HepG2 (cell line): ENCODE results near the gene MPO. TPM values are rescaled to one million over a fixed set of nuclear protein-coding genes. Genes with fewer than 3 reads are reported as not detected.

Experiments
- ATAC-seq: fragments of 200-7000 bp; cut with Tn5 transposase; 3 replicates; pipeline ENCODE4 v1.9.1; 2020; ENCODE audit warnings: mild to moderate bottlenecking, moderate library complexity
- BruUV-seq: library from RNA; stranded (reverse); fragments of 400-500 nt; replicated peaks from 2 replicates; lab custom pipeline; 2021; lab: Mats Ljungman, UMichigan
- CTCF ChIA-PET: fragments of 300-600 bp; formaldehyde crosslinking; extraction: SDS; loops from one replicate; lab custom pipeline; 2021; ENCODE audit warnings: low total read pairs, inconsistent platforms, low intra/inter-chr PET ratio; lab: Yijun Ruan, JAX
- POLR2A ChIA-PET: fragments of 350-600 bp; sonication (Branson Sonifier 250); formaldehyde crosslinking; loops from one replicate; lab custom pipeline; 2020; ENCODE audit warnings: antibody characterized with exemption, inconsistent platforms; lab: Yijun Ruan, JAX
- DNase-seq: peaks from one replicate; pipeline ENCODE4 v3.0.0-alpha.2; 2015; ENCODE audit warnings: low spot score
- FAIRE-seq: peaks from 3 replicates; lab custom pipeline; 2011; peaks lifted over from hg19 to GRCh38; lab: Jason Lieb, UNC
- H2AFZ ChIP-seq: one replicate; pipeline ENCODE4 v1.6.1; 2011; ENCODE audit warnings: low read length, inconsistent platforms
- H3K27ac ChIP-seq: fragments of 300-600 bp; 3 replicates; pipeline ENCODE4 v1.8.0; 2011; ENCODE audit warnings: mixed run types, mild to moderate bottlenecking, mixed read lengths, low read length, inconsistent platforms; ENCODE audit not compliant: insufficient read depth; ENCODE audit errors: extremely low read length
- H3K27me3 ChIP-seq, 2 experiments: fragments of 200-600 bp in 1 of 2; 2 replicates in 1 of 2; 3 replicates in 1 of 2; pipeline versions ENCODE4 v1.6.0 to v1.8.0; 2011; ENCODE audit warnings: low read length in 2 of 2, mild to moderate bottlenecking in 2 of 2, moderate library complexity in 2 of 2, inconsistent platforms in 1 of 2; ENCODE audit not compliant: insufficient read depth in 2 of 2, control insufficient read depth in 1 of 2
- H3K36me3 ChIP-seq, 2 experiments: fragments of 200-600 bp in 1 of 2; replicated peaks in 1 of 2; 2 replicates in 1 of 2; 3 replicates in 1 of 2; pipeline versions ENCODE4 v1.5.1 to v1.8.0; 2011; ENCODE audit warnings: low read length in 2 of 2, inconsistent platforms in 1 of 2; ENCODE audit not compliant: insufficient read depth in 2 of 2, control insufficient read depth in 1 of 2
- H3K4me1 ChIP-seq: 2 replicates; pipeline ENCODE4 v1.5.1; 2012; ENCODE audit warnings: low read length, inconsistent platforms; ENCODE audit not compliant: insufficient read depth
- H3K4me2 ChIP-seq: 2 replicates; pipeline ENCODE4 v1.6.0; 2011; ENCODE audit warnings: low read depth, low read length, inconsistent platforms
- H3K4me3 ChIP-seq, 3 experiments: fragments of 200-600 bp in 1 of 3; sonication (generic), shearing (Covaris generic) in 1 of 3; replicated peaks in 1 of 3; 2 replicates each; pipeline ENCODE4 v1.5.1; 2011 to 2016; ENCODE audit warnings: low read length in 3 of 3, inconsistent platforms in 2 of 3, low read depth in 2 of 3, mild to moderate bottlenecking in 2 of 3, control low read depth in 1 of 3, mixed read lengths in 1 of 3; ENCODE audit not compliant: insufficient read depth in 1 of 3
- H3K79me2 ChIP-seq: one replicate; pipeline ENCODE4 v1.6.1; 2011; ENCODE audit warnings: low read length, inconsistent platforms; ENCODE audit not compliant: insufficient read depth
- H3K9ac ChIP-seq: 2 replicates; pipeline ENCODE4 v1.6.0; 2011; ENCODE audit warnings: mild to moderate bottlenecking, low read depth, low read length, inconsistent platforms; ENCODE audit not compliant: insufficient read depth
- H3K9me3 ChIP-seq: 2 replicates; pipeline ENCODE4 v1.5.1; 2012; ENCODE audit warnings: mild to moderate bottlenecking, low read length
- H4K20me1 ChIP-seq: 2 replicates; pipeline ENCODE4 v1.6.0; 2011; ENCODE audit warnings: inconsistent platforms, mild to moderate bottlenecking, low read length, moderate library complexity; ENCODE audit not compliant: insufficient read depth
- GABPB1 ChIP-seq: IDR thresholded peaks from 2 replicates; pipeline ENCODE4 v1.6.1; 2016; ENCODE audit warnings: mild to moderate bottlenecking, missing genetic modification reagents, moderate library complexity, missing compliant biosample characterization
- KDM5B ChIP-seq: sonication (generic); formaldehyde crosslinking; IDR thresholded peaks from 2 replicates; pipeline ENCODE4 v1.4.0; 2020; ENCODE audit warnings: missing genetic modification reagents, mild to moderate bottlenecking, borderline replicate concordance
- SRSF9 ChIP-seq: fragments of 200-400 bp; formaldehyde crosslinking; IDR thresholded peaks from 2 replicates; pipeline ENCODE4 v1.6.1; 2018; ENCODE audit warnings: borderline replicate concordance, mild to moderate bottlenecking, low read depth, low read length; ENCODE audit not compliant: insufficient read depth, poor library complexity, severe bottlenecking
- ZNF646 ChIP-seq: sonication (generic); formaldehyde crosslinking; IDR thresholded peaks from 2 replicates; pipeline ENCODE4 v1.9.0; 2021; ENCODE audit warnings: mild to moderate bottlenecking, missing genetic modification reagents
- WGBS: methylation state at CpG from one replicate; pipeline ENCODE4 v1.1.6; 2017; ENCODE audit warnings: low lambda C conversion rate; 5-methylcytosine and 5-hydroxymethylcytosine counted together
- in situ Hi-C: cut with HindIII; loops from 2 replicates; pipeline ENCODE4 v1.10.0; 2017; ENCODE audit warnings: low pct_unique_long_range_greater_than_20kb; ENCODE audit not compliant: extremely low pct_ligation_motif_present
- intact Hi-C: fragments of 100-400 bp; cut with micrococcal nuclease; formaldehyde crosslinking; loops from one replicate; pipeline ENCODE4 v1.10.0; 2022; ENCODE audit not compliant: unreplicated experiment
- polyA plus RNA-seq, 8 experiments: library from polyadenylated mRNA; depleted of rRNA in 3 of 8; stranded (reverse) in 7 of 8; unstranded in 1 of 8; fragments of >200 nt; fragmentation: Illumina TruSeq in 4 of 8; extraction: Trizol in 4 of 8; gene quantifications; 2 replicates each; pipeline versions ENCODE4 v1.2.1 to v1.2.3, GENCODE V29; 2011 to 2016; ENCODE audit warnings: low read depth in 4 of 8, missing spikeins in 1 of 8, mixed read lengths in 1 of 8; ENCODE audit not compliant: insufficient read depth in 1 of 8
- total RNA-seq, 5 experiments: library from RNA; depleted of rRNA; stranded (reverse); fragments of >200 nt; fragmentation: Illumina TruSeq; extraction: Trizol; gene quantifications; 2 replicates each; pipeline ENCODE4 v1.2.3, GENCODE V29; 2016; ENCODE audit warnings: low read depth in 1 of 5

Gene MPO
- total and polyA plus RNA-seq, 2 of the 13 experiments (the other 11 are each of a cell fraction or from before 2014, with no cell fraction given), result not detected

GRCh38 chr17:58310511-58311428 is 30.0 kb upstream of the MPO start:
- H4K20me1 ChIP-seq, result no peaks in the 10 kb centered on the region
- H3K27me3 ChIP-seq, result peaks cover 24 to 92% of the 10 kb centered on the region in 2 experiments; a peak in 4 of 5 replicates
- H3K79me2 ChIP-seq, result no peaks in the 10 kb centered on the region
- no peaks in the 10 kb centered on the region for H3K36me3 ChIP-seq
- BruUV-seq, result no TSS peak
- H3K27ac ChIP-seq, result no peak overlapping the region
- H2AFZ ChIP-seq, result no peak overlapping the region
- FAIRE-seq (no peak), ATAC-seq (peak; percentile 3; the same call in 2 of the 3 replicates), DNase-seq (no peak)
- peaks cover 18% of the 10 kb centered on the region for H3K4me1 ChIP-seq
- H3K9ac ChIP-seq, result no peak overlapping the region
- H3K9me3 ChIP-seq, result no peaks in the 10 kb centered on the region
- in situ Hi-C loops, result no loop called here
- CTCF ChIA-PET, result no interaction called here
- POLR2A ChIA-PET, result no interaction called here
- TF ChIP-seq GABPB1 (CRISPR knock-in tag), result no peak
- TF ChIP-seq ZNF646 (CRISPR knock-in tag), result no peak
- 0 out of 2 replicates have a peak, but pooled peaks have one; percentile 36 for TF ChIP-seq KDM5B (CRISPR knock-in tag)
- no peak for TF ChIP-seq SRSF9
- TF ChIP-seq, all 625 proteins: peak for 1
- 54% methylated on average over 15 of the region's 23 CpGs for WGBS
- no peak overlapping the region for H3K4me3 ChIP-seq
- intact Hi-C loops, result no loop called here
- no peak overlapping the region for H3K4me2 ChIP-seq
